ENCODE measurements around the gene LTBP1. TPM values are rescaled to one million over a fixed set of nuclear protein-coding genes. Genes with fewer than 3 reads are reported as not detected.

Gene LTBP1
- total RNA-seq, 3 donors from 2014 or later (not counting 1 experiment from before 2014, with no cell fraction given) = 1.7 to 4.7 (median 3.5) TPM

- H3K9me3 Mint-ChIP-seq = no peaks in the 10 kb centered on the region
- DNase-seq (no peak), ATAC-seq (no peak)
- H3K4me3 ChIP-seq (ENCODE audit: low read length) = no peak overlapping the region
- H3K4me3 Mint-ChIP-seq = no peak overlapping the region
- no peak for TF ChIP-seq CTCF (IDR thresholded peaks at IDR 0.05)
- no peaks in the 10 kb centered on the region for H3K4me1 Mint-ChIP-seq
- H3K27me3 ChIP-seq (ENCODE audit: control insufficient read depth, insufficient read depth, low read length) = no peaks in the 10 kb centered on the region
- H3K27me3 Mint-ChIP-seq (ENCODE audit: low read depth in 2 of 2) = peaks cover 0 to 5% of the 10 kb centered on the region in 2 donors
- no peaks in the 10 kb centered on the region for H3K9me3 ChIP-seq (ENCODE audit: control insufficient read depth, insufficient read depth, low read length)
- no CpG with 5 or more reads among the region's 1 CpG for WGBS (ENCODE audit: insufficient coverage)
- H3K27ac ChIP-seq (ENCODE audit: low read length) = no peak overlapping the region
- H3K4me1 ChIP-seq (ENCODE audit: control insufficient read depth, insufficient read depth, low read length) = no peaks in the 10 kb centered on the region
- H3K36me3 ChIP-seq (ENCODE audit: control insufficient read depth, insufficient read depth, low read length) = no peaks in the 10 kb centered on the region
- intact Hi-C loops (cut with micrococcal nuclease) = no loop called here
- H3K27ac Mint-ChIP-seq = no peak overlapping the region
- H3K36me3 Mint-ChIP-seq = no peaks in the 10 kb centered on the region
These were observed 300.6 kb downstream of the LTBP1 start for GRCh38 chr2:33247365-33247764.

- Histone ChIP-seq H3K4me3 (ENCODE audit: low read length) (no peak overlapping the region), H3K27me3 (ENCODE audit: control insufficient read depth, insufficient read depth, low read length) (no peaks in the 10 kb centered on the region), H3K27ac (ENCODE audit: low read length) (no peak overlapping the region), H3K9me3 (ENCODE audit: control insufficient read depth, insufficient read depth, low read length) (no peaks in the 10 kb centered on the region), H3K36me3 (ENCODE audit: control insufficient read depth, insufficient read depth, low read length) (no peaks in the 10 kb centered on the region), H3K4me1 (ENCODE audit: control insufficient read depth, insufficient read depth, low read length) (no peaks in the 10 kb centered on the region)
- no peaks in the 10 kb centered on the region for H3K36me3 Mint-ChIP-seq
- H3K27me3 Mint-ChIP-seq (ENCODE audit: low read depth in 2 of 2) = peaks cover 0 to 5% of the 10 kb centered on the region in 2 donors
- DNase-seq (no peak), ATAC-seq (peak in 1 of 3 donors; percentile 24)
- TF ChIP-seq CTCF (IDR thresholded peaks at IDR 0.05) = no peak
- no peak overlapping the region for H3K27ac Mint-ChIP-seq
- no peak overlapping the region for H3K4me3 Mint-ChIP-seq
- WGBS (ENCODE audit: insufficient coverage) = 87% methylated on average over 5 of the region's 5 CpGs
- intact Hi-C loops (cut with micrococcal nuclease) = no loop called here
- no peaks in the 10 kb centered on the region for H3K9me3 Mint-ChIP-seq
- H3K4me1 Mint-ChIP-seq = no peaks in the 10 kb centered on the region
These were observed 303.8 kb downstream of the LTBP1 start for GRCh38 chr2:33250417-33251029.

- intact Hi-C loops (cut with micrococcal nuclease) = no loop called here
- peaks cover 5 to 11% of the 10 kb centered on the region in 2 donors for H3K27me3 Mint-ChIP-seq (ENCODE audit: low read depth in 2 of 2)
- H3K27ac Mint-ChIP-seq = no peak overlapping the region
- no peaks in the 10 kb centered on the region for H3K36me3 Mint-ChIP-seq
- peaks cover 2% of the 10 kb centered on the region for H3K27me3 ChIP-seq (ENCODE audit: control insufficient read depth, insufficient read depth, low read length)
- H3K9me3 ChIP-seq (ENCODE audit: control insufficient read depth, insufficient read depth, low read length) = no peaks in the 10 kb centered on the region
- no peak overlapping the region for H3K4me3 ChIP-seq (ENCODE audit: low read length)
- H3K36me3 ChIP-seq (ENCODE audit: control insufficient read depth, insufficient read depth, low read length) = no peaks in the 10 kb centered on the region
- H3K4me1 Mint-ChIP-seq = no peaks in the 10 kb centered on the region
- no peak overlapping the region for H3K27ac ChIP-seq (ENCODE audit: low read length)
- peaks cover 0 to 3% of the 10 kb centered on the region in 2 donors for H3K9me3 Mint-ChIP-seq
- TF ChIP-seq CTCF (IDR thresholded peaks at IDR 0.05) = no peak
- no peak overlapping the region for H3K4me3 Mint-ChIP-seq
- H3K4me1 ChIP-seq (ENCODE audit: control insufficient read depth, insufficient read depth, low read length) = no peaks in the 10 kb centered on the region
- WGBS (ENCODE audit: insufficient coverage) = 86% methylated on average over 5 of the region's 6 CpGs
- ATAC-seq (no peak), DNase-seq (no peak)
These were observed 309.5 kb downstream of the LTBP1 start for GRCh38 chr2:33256162-33256755.

All from natural killer cell (primary cell).